GM12878 (cell line): Measurements from ENCODE around the gene PRUNE2.

ENCODE experiments used
- CBX5 ChIP-seq: sonication (generic); IDR thresholded peaks from 2 replicates; pipeline ENCODE4 v1.6.1; 2016; ENCODE audit warnings: low read depth, moderate library complexity, mild to moderate bottlenecking, inconsistent platforms
- EZH2 ChIP-seq: IDR thresholded peaks from 2 replicates; pipeline ENCODE4 v1.6.1; 2012; ENCODE audit warnings: low read depth, mild to moderate bottlenecking, control low read depth, inconsistent platforms, low read length, borderline replicate concordance; ENCODE audit not compliant: control insufficient read depth
- POLR2A ChIP-seq: IDR thresholded peaks from 2 replicates; pipeline ENCODE4 v1.6.1; 2011; ENCODE audit warnings: low read depth, mild to moderate bottlenecking, low read length
- SRF ChIP-seq, 2 experiments: IDR thresholded peaks; 2 replicates each; pipeline ENCODE4 v1.6.1; 2011; ENCODE audit warnings: low read depth in 2 of 2, low read length in 2 of 2, mild to moderate bottlenecking in 1 of 2, moderate library complexity in 1 of 2

GRCh38 chr9:76859860-76860259, 46.1 kb downstream of the PRUNE2 start:
- no peak for TF ChIP-seq POLR2A
- TF ChIP-seq EZH2 = no peak
- TF ChIP-seq CBX5 = no peak
- no peak for TF ChIP-seq SRF (IDR thresholded peaks at IDR 0.05; ENCODE audit: low read depth in 2 of 2, low read length in 2 of 2)
